ENCODE measurements around the gene IL16.

DNA sequence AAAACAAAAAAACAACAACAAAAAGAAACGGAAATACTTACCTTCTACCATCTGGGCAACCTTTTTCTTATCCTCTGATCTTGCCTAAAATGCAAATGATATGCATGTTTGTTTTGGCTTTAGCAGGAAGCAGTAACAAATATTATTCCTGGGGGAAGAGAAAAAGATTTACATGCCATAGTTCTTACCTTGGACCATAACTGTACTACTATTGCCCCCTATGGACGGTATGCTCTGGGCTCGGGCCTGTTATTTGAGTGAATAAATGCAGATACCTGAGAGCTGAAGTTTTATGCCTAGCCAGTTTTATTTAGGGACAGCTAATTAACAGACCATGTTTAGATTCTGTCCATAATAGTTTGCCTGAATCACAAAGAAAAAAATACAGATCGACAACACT is 139.9 kb downstream of the IL16 start:
- TF ChIP-seq EZH2 (IDR thresholded peaks at IDR 0.05) (no peak), POLR2AphosphoS5 (IDR thresholded peaks at IDR 0.05; ENCODE audit: borderline replicate concordance, low read depth, low read length) (no peak), FOXP2 (optimal IDR thresholded peaks at IDR 0.05; ENCODE audit: control extremely low read depth, extremely low read length, insufficient read depth) (no peak)

All from SK-N-MC (cell line).